HG02571 (cell line): Measurements from ENCODE around the gene CD36.
"Not testable (repeated sequence)": the region's sequence is repeated elsewhere in the genome, so short reads cannot be mapped to it uniquely, and the experiment has no call there.

Experiments used
- ATAC-seq: cut with Tn5 transposase; IDR thresholded peaks from one replicate; pipeline ENCODE4 v1.9.1; 2021; ENCODE audit warnings: mild to moderate bottlenecking, moderate library complexity; ENCODE audit not compliant: unreplicated experiment

CD36 gene

DNA sequence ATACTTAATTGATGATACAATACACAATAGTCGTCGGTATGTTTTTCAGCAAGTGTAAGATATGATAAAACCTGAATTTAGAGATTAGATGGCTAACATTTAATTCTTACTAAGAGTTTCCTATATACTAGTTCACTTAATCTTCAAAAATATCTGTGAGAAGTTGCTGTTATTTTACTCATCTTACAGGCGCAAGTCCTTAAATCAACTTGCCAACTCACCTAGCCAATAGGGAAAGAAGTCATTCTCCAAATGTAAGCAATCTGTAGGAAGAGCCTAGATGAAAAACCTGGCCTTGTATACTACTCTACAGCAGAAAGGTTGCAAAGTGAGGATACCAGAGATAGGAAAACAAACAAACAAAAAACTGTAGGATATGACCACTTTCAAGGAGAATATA, 10.6 kb downstream of the CD36 start:
- no peak for ATAC-seq

DNA sequence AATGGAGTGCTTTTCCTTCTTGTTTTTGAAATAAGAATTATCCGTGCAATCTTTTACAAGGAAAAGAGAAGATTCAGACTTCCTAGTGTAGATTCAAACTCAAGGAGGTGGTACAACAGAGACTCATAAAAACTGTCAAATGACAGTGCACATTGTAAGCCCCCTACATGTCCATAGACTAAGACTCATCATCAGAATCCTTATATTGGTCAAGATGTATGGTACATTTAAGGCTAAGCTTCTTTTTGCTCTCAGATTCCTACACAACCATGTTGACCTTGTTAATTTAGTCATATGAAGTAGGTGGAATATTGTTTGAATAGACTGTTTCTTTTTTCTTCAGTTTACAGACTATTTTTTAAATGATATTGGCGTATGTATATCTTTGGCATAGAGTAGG, 11.6 kb downstream of the CD36 start:
- ATAC-seq: no peak

DNA sequence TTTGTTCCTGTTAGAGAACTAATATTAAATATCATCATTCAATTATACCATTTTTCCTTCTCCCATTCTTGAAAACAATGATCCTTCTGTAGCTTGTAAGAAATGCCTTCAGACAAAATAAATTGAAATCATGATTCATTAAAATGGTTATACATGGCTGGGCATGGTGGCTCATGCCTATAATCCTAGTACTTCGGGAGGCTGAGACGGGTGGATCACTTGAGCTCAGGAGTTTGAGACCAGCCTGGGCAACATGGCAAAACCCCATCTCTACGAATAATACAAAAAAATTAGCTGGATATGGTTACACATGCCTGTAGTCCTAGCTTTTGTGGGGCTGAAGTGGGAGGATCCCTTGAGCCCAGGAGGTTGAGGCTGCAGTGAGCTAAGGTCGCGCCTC, 13.0 kb downstream of the CD36 start:
- no peak for ATAC-seq

DNA sequence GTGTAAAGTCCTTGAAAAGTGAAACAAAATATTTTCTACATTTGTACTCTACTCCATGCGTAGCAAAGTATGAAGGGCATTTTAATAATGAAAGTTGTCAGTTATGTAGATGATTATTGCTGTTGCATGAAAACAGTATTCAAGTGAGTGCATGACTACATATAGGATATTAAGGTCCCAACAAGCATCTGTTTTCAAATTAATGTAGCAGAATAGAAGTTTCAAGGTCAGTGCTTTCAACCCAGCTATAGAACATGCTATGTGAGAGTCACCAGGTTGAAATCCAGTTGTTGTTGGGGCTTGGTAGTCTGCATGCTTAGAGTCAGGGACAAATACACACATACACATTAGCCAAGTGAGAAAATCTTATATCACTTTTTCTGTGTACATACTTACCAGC, 14.8 kb downstream of the CD36 start:
- ATAC-seq: no peak

DNA sequence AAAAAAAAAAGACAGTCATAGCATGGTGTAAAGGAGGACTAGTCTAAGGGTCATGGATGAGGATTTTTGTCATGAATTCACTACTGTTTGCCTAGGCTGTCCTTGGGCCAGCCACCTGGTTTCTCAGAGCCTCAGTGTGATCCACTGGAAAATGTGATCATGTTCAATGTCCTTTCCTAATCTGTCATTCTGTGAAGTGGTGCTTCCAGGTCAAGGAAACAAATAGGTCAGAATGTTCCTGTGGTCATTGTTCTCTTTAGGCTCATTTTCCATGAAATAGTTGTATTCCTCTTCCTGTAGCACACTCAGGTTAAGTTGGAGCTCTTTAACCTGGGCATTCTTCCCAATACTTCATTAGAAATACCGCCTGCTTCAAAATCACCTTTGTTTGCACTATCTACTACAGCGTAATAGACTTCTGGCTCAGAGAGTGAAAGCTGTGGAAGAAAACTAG, 16.5 kb downstream of the CD36 start:
- no peak for ATAC-seq

DNA sequence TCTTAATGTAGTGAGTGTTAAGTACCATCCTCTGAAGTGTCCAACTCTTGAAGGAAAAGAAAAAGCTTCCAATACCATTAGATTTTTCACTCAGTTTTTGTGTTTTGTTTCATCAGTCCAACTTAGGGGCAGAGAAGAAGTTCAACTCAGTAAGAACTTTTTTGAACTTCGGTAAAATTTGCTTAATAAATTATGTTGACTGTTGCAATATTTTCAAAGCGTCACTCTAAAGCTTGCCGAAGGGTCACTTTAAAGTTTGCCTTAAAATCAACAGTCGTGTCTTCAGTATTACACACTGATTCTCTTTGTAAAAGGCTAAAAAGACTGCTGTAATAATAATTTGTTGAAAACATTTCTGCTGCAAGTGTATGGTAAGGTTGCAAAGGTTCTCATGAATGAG, 17.6 kb downstream of the CD36 start:
- ATAC-seq: no peak

DNA sequence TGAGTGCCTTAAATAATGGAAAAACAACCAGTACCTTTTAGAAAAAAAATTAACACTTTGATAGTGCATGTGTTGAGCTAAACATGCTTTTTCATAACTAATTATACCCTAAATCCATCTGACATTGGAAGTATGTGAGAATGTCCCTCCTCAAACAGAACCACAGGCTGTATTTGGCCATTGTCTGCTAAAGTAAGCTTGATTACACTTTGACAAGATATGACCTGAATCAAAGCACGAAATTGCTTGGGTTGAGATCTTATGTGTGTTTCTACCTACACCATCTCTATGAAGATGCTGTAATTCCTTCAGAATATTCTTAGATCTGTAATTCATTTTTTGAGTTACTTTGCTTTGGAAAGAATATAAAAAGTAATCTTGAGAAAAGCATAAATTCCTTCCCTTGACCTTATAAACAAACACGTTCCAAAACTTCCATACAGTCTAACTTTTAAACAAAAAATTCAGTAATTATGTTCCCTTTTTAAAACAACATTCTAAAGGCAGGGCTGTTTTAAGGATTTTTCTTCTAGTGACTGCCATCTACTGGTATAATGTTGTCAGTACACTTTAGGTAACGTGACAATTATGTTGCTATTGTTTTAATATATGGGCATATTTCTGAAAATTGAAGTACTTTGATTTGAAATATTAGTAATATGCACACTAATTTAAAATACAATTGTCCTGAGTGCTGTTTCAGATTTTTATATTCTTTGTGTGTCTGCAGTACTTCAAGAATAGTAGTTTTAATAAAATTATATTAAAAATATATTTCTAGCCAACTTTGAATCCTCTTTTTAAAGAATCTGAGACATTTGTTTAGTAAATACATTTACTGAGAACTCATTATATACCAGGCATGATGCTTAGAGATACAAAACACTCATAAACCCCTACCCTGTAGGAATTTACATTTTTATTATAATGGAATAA, 20.9 kb downstream of the CD36 start:
- no peak for ATAC-seq

DNA sequence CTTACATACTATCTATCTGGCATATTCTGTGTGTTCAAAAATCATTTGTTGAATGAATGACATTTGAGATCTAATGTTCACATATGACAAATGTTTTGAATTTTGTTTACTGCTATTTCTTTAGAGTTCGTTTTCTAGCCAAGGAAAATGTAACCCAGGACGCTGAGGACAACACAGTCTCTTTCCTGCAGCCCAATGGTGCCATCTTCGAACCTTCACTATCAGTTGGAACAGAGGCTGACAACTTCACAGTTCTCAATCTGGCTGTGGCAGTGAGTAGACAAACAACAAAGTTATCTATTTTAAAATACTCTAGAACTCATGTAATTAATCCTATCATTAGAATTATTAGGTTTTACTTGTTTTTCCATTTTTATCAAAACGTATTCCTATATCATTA, 22.5 kb downstream of the CD36 start:
- no peak for ATAC-seq

DNA sequence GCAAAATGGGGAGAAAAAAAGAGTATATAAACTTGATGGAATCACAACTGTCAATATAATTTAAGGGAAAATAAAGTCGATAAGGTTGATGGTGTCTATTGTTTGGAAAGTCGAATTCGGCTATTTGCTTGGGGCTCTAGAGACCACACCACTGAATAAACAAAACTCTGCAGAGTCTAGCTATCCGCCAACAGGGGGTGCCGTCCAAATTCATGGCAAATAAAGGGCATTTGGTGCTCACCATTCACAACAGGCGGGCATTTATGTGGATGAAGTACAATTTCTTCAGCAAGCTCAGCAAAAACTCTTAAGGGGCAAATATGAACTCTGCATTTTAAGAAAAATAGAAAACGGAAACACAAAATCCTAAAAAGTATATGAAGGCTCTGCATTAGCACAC, 23.3 kb downstream of the CD36 start:
- ATAC-seq: no peak

DNA sequence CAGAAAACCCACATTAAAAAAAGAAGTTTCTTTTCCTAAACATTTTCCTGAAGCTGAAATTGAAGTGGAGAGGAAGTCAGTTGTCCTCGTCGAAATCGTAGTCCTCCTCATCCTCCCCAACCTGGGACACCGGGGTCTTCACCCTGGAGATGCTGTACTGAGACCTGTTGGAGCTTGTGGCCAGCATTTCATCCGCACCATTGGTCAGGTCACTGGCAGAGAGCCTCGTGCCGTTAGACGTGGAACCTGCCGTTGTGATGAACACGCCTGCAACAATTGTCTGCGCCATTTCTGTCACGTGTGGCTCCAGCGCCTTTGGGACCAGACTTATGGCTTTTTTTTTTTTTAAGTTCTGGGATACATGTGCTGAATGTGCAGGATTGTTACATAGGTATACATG, 23.8 kb downstream of the CD36 start:
- no peak for ATAC-seq

DNA sequence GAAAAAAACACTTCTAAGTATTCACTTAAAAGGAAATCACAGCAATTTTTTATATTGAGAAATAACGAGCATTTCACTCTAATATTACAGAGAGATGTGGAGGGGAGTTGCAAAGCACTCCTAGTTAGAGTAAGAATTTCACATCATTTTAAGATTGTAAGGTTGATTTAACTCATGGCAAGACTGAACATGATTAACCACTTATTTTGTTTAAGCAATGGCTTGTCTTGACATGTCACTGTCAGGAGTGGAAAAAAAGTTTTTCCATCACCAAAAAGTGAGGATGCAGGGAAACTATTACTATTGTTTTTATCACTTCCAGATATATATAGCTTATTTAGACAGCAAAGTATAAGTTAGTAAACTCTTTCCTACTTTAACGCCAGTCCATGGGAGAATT, 27.1 kb downstream of the CD36 start:
- ATAC-seq: no peak

DNA sequence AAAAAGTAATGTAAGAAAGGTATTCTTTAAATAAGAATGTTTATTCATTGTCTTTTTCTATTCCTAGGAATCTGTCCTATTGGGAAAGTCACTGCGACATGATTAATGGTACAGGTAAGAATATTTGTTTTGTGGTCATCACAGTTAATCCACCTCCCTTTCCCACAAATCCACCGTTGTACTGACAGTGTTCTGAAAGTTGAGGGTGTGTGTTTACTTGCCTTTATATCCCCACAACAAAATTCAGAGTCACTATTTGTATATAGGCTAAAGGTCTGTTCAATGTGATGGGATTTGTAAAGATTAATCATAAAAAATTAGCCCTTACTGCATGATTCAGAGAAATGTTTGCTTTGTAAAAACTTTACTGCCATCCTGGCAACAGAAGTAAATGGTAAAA, 27.9 kb downstream of the CD36 start:
- no peak for ATAC-seq

DNA sequence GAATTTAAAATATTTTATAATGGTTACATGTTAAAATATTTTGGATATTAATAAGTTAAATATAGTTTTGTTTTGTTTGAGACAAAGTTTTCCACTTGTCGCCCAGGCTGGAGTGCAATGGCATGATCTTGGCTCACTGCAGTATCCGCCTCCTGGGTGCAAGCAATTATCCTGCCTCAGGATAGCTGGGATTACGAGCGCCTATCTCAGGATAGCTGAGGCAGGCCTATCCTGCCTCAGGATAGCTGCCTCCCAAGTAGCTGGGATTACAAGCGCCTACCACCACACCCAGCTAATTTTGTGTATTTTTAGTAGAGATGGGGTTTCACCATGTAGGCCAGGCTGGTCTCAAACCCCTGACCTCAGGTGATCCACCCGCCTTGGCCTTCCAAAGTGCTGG, 30.9 kb downstream of the CD36 start:
- not testable (repeated sequence) for ATAC-seq

DNA sequence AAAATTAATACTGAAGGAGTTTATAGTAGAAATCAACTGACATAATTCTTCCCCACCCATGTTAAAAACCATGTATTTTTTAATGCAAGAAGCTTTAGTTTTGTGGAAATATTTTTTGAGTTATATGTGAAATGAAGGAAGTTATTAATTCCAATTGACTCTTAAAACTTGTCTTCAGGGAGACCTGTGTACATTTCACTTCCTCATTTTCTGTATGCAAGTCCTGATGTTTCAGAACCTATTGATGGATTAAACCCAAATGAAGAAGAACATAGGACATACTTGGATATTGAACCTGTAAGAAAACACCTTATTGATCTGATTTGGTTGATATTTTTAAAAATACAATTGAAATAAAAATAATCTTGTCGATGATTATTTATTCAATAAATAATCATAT, 33.3 kb downstream of the CD36 start:
- ATAC-seq: no peak

DNA sequence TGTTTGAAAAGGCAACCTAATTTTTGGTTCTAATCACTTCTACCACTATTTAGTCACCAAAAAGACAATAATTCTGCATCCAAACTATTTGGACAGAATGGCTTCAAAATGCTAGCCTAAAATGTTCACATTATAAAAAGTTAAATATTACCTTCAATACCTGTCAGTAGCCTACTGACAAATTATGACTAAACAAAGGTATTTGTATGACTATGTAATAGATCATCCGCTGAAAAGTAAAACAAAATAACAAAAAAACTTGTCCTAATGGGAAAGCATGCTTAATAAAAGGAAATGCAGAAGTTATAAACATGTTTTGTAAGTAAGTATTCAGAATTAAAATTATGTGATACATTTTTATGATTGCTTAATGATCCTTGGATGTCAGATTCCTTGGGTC, 36.6 kb downstream of the CD36 start:
- ATAC-seq: no peak

DNA sequence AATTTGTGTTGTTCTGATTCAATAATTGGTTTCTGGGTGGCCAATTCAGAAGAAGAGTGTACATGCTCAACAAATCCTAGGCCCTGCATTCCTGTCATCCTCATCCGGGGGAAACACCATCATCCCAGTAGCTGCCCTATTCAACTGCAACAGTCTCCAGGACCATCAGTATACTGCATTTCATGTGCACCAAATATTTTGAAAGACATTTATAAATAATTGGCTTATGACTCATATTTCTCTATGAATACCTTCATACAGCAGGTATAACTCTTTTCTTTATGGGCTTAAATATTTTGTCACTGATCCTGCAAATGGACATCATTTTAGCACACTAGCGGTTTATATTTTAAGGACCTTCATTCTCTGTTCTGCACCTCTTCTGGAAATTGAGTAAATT, 38.0 kb downstream of the CD36 start:
- no peak for ATAC-seq

DNA sequence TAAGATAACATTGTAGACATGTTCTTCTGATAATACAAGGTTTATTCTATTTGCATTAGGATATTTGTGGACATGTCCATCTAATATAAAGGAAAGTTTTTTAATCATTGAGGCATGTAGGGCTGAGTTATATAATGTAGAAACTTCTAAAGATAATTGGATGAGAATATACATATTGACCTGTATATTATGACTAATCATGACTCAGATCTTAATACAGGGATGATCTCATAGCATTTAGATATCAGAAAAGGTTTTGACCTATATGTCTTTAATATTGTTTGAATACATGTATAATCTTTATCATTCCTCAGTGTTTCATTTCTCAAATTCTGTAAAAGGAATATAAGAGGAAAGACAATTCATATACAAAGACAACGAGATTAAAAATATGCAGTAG, 39.2 kb downstream of the CD36 start:
- no peak for ATAC-seq

DNA sequence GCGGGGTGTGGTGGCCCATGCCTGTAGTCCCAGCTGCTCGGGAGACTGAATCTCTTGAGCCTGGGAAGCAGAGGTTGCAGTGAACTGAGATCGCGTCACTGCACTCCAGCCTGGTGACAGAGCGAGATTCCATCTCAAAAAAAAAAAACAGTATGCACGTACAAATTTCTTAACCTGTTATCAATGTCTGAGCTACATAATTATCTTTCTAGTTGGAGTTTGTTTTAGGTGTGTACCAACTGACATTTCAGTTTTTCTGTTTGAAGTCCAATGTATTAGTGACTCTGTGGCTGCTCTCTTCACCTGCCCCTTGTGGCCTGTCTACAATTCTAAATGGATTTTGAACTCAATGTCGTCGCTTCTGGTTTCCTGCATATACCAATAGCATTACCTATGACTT, 40.3 kb downstream of the CD36 start:
- no peak for ATAC-seq

DNA sequence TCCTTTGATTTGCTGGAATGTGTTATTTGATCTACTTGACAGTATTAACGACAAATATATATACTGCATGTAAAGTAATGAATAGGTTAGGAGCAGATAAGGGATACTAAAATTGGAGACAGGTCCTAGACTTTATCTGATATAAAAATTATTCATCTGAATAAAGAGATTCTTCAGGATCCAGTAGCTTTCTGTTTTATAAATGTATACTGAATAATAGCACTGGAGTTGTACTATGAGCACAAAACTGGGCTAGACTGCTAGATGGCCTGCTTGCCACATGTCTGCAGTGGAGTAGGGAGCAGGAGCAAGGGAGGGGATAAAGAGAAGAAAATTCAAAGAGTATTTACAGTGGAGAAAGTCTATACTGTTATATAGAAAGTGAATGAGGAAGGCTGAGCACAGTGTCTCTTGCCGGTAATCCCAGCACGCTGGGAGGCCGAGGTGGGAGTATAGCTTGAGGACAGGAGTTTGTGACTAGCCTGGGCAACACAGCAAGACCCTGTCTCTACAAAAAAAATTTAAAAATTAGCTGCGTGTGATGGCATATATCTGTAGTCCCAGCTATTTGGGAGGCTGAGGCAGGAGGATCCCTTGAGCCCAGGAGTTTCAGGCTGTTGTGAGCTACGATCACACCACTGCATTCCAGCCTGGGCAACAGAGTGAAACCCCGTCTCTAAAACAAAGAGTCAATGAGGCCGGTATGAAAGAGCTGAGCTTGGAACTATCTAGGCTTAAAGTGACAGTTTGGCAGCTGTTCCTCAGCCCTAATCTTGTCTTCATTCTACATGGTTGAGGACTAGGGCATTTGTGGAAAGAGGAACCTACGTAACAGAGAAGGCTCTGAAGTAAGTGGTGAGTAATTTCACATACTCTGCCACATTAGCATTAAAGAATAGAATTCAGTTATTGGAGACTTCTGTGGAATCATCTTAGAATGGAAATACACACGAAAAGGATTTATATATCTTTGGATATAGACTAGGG, 41.8 kb downstream of the CD36 start:
- no peak for ATAC-seq

DNA sequence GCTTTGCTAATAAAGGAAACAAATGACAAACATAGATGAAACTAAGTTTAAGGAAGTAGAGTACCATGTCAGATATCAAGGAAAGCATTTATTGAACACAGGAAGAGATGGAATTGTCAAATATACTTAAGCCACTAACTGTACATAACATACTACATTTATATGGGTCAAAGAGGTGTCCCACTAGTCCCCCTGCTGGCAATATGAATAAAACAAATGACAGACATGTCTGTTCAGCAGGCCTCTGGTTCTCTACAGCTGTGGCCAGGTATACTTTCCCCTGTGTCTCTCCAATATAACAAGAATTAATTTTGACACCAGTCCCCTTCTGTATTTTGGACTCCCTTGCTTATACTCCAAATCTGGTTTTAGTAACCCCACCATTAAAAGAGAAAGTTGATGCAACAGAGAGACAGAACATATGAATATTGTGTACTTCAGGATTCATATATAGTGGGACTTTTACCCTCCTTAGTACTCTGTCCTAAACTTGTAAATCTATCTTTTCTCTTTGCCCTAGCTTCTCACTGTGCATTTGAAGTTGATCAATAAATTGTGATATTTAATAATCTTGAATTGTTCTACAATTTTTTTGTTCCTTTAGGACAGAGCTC, 42.9 kb downstream of the CD36 start:
- ATAC-seq: no peak

DNA sequence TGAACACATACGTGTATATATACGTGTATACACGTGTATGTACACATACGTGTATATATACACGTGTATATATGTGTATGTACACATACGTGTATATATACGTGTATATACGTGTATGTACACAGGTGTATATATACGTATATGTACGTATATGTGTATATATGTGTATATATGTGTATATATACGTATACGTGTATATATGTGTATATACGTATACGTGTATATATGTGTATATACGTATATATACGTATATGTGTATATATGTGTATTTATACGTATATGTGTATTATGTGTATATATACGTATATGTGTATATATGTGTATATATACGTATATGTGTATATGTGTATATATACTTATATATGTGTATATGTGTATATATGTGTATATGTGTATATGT, 44.3 kb downstream of the CD36 start:
- ATAC-seq: no peak
